Fibroblast of lung (primary cell): ENCODE data around the gene SMOC2.

ENCODE experiments used
- CTCF ChIP-seq, 2 donors: IDR thresholded peaks in 1 of 2; conservative IDR thresholded peaks in 1 of 2; 1 replicate in 1 of 2; 2 replicates in 1 of 2; pipeline ENCODE4 v1.5.1; 2011 to 2012; ENCODE audit warnings: low read length in 2 of 2, control low read depth in 1 of 2, inconsistent platforms in 1 of 2, low read depth in 1 of 2, mild to moderate bottlenecking in 1 of 2
- EZH2 ChIP-seq: IDR thresholded peaks from 2 replicates; pipeline ENCODE4 v1.5.1; 2012; ENCODE audit warnings: low read length, control low read depth, mild to moderate bottlenecking; ENCODE audit errors: missing control alignments

GRCh38 chr6:168667428-168667805 lies 226.4 kb downstream of the SMOC2 start:
- no peak for TF ChIP-seq CTCF (conservative IDR thresholded peaks at IDR 0.05 in 1 of 2, IDR thresholded peaks at IDR 0.05 in 1 of 2; ENCODE audit: low read depth in 1 of 2, low read length in 2 of 2)
- TF ChIP-seq EZH2, result no peak
